ENCODE data around the gene NANP.

- TF ChIP-seq, protein P1, sequence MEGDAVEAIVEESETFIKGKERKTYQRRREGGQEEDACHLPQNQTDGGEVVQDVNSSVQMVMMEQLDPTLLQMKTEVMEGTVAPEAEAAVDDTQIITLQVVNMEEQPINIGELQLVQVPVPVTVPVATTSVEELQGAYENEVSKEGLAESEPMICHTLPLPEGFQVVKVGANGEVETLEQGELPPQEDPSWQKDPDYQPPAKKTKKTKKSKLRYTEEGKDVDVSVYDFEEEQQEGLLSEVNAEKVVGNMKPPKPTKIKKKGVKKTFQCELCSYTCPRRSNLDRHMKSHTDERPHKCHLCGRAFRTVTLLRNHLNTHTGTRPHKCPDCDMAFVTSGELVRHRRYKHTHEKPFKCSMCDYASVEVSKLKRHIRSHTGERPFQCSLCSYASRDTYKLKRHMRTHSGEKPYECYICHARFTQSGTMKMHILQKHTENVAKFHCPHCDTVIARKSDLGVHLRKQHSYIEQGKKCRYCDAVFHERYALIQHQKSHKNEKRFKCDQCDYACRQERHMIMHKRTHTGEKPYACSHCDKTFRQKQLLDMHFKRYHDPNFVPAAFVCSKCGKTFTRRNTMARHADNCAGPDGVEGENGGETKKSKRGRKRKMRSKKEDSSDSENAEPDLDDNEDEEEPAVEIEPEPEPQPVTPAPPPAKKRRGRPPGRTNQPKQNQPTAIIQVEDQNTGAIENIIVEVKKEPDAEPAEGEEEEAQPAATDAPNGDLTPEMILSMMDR (IDR thresholded peaks at IDR 0.05) = no peak
- TF ChIP-seq POLR2AphosphoS5 (IDR thresholded peaks at IDR 0.05; ENCODE audit: insufficient read depth in 1 of 2, low read depth in 1 of 2) (no peak), POLR2A (IDR thresholded peaks at IDR 0.05) (no peak)
Measured at GRCh38 chr20:25588491-25588890, 35.3 kb downstream of the NANP start.
